ENCODE measurements around the gene FGF6. TPM values are rescaled to one million over a fixed set of nuclear protein-coding genes. Genes with fewer than 3 reads are reported as not detected.
A peak's percentile ranks its signal among the peaks of the same experiment; 100 is the strongest.

Gene FGF6
- total and polyA plus RNA-seq, 2 of the 13 experiments (the other 11 are each of a cell fraction or from before 2014, with no cell fraction given): not detected

GRCh38 chr12:4435537-4435936 lies 10.1 kb downstream of the FGF6 start:
- no peak overlapping the region for H3K4me3 ChIP-seq (replicated peaks in 1 of 3; ENCODE audit: insufficient read depth in 1 of 3, low read depth in 2 of 3, low read length in 3 of 3)
- FAIRE-seq (no peak), ATAC-seq (no peak), DNase-seq (ENCODE audit: low spot score) (no peak)
- ChIA-PET POLR2A (no interaction called here), CTCF (ENCODE audit: low intra/inter-chr PET ratio, low total read pairs) (no interaction called here)
- WGBS (ENCODE audit: low lambda C conversion rate): 46% methylated on average over 6 of the region's 6 CpGs
- no peaks in the 10 kb centered on the region for H3K79me2 ChIP-seq (ENCODE audit: insufficient read depth, low read length)
- no peaks in the 10 kb centered on the region for H4K20me1 ChIP-seq (ENCODE audit: insufficient read depth, low read length)
- no peak overlapping the region for H3K27ac ChIP-seq (ENCODE audit: extremely low read length, insufficient read depth, low read length)
- no peaks in the 10 kb centered on the region for H3K4me1 ChIP-seq (ENCODE audit: insufficient read depth, low read length)
- H3K4me2 ChIP-seq (ENCODE audit: low read depth, low read length): no peak overlapping the region
- BruUV-seq (replicated peaks): no TSS peak
- no peak overlapping the region for H3K9ac ChIP-seq (ENCODE audit: insufficient read depth, low read depth, low read length)
- no peak overlapping the region for H2AFZ ChIP-seq (ENCODE audit: low read length)
- intact Hi-C loops (cut with micrococcal nuclease; ENCODE audit: unreplicated experiment) (no loop called here), in situ Hi-C loops (cut with HindIII; ENCODE audit: extremely low pct_ligation_motif_present, low pct_unique_long_range_greater_than_20kb) (no loop called here)
- H3K27me3 ChIP-seq (ENCODE audit: control insufficient read depth in 1 of 2, insufficient read depth in 2 of 2, low read length in 2 of 2): peaks cover 4 to 43% of the 10 kb centered on the region in 2 experiments; a peak in 4 of 5 replicates
- H3K36me3 ChIP-seq (replicated peaks in 1 of 2; ENCODE audit: control insufficient read depth in 1 of 2, insufficient read depth in 2 of 2, low read length in 2 of 2): no peaks in the 10 kb centered on the region
- TF ChIP-seq GABPA (IDR thresholded peaks at IDR 0.05; ENCODE audit: low read depth, low read length): peak; percentile 46
- TF ChIP-seq GABPA (CRISPR knock-in tag; IDR thresholded peaks at IDR 0.05; ENCODE audit: low read depth): peak; percentile 75
- TF ChIP-seq FOXA3 (CRISPR knock-in tag; IDR thresholded peaks at IDR 0.05): no peak
- TF ChIP-seq GABPB1 (CRISPR knock-in tag; IDR thresholded peaks at IDR 0.05): peak; percentile 47; the same call in 1 of the 2 replicates
- no peaks in the 10 kb centered on the region for H3K9me3 ChIP-seq (ENCODE audit: low read length)

GRCh38 chr12:4434706-4435425 lies 10.7 kb downstream of the FGF6 start:
- Histone ChIP-seq H3K27me3 (ENCODE audit: control insufficient read depth in 1 of 2, insufficient read depth in 2 of 2, low read length in 2 of 2) (peaks cover 2 to 43% of the 10 kb centered on the region in 2 experiments; a peak in 4 of 5 replicates), H3K9me3 (ENCODE audit: low read length) (no peaks in the 10 kb centered on the region), H4K20me1 (ENCODE audit: insufficient read depth, low read length) (no peaks in the 10 kb centered on the region), H3K4me1 (ENCODE audit: insufficient read depth, low read length) (no peaks in the 10 kb centered on the region), H3K4me3 (replicated peaks in 1 of 3; ENCODE audit: insufficient read depth in 1 of 3, low read depth in 2 of 3, low read length in 3 of 3) (no peak overlapping the region), H3K27ac (ENCODE audit: extremely low read length, insufficient read depth, low read length) (no peak overlapping the region), H3K4me2 (ENCODE audit: low read depth, low read length) (no peak overlapping the region), H3K36me3 (replicated peaks in 1 of 2; ENCODE audit: control insufficient read depth in 1 of 2, insufficient read depth in 2 of 2, low read length in 2 of 2) (no peaks in the 10 kb centered on the region), H3K9ac (ENCODE audit: insufficient read depth, low read depth, low read length) (no peak overlapping the region), H3K79me2 (ENCODE audit: insufficient read depth, low read length) (no peaks in the 10 kb centered on the region), H2AFZ (ENCODE audit: low read length) (no peak overlapping the region)
- in situ Hi-C loops (cut with HindIII; ENCODE audit: extremely low pct_ligation_motif_present, low pct_unique_long_range_greater_than_20kb) (no loop called here), intact Hi-C loops (cut with micrococcal nuclease; ENCODE audit: unreplicated experiment) (no loop called here)
- no peak for FAIRE-seq
- 28% methylated on average over 8 of the region's 8 CpGs for WGBS (ENCODE audit: low lambda C conversion rate)
- ChIA-PET CTCF (ENCODE audit: low intra/inter-chr PET ratio, low total read pairs) (no interaction called here), POLR2A (no interaction called here)
- ATAC-seq: no peak
- BruUV-seq (replicated peaks): no TSS peak
- DNase-seq (ENCODE audit: low spot score): no peak
- TF ChIP-seq ZSCAN31 (CRISPR knock-in tag; IDR thresholded peaks at IDR 0.05; ENCODE audit: low read depth): no peak
- TF ChIP-seq ZNF589 (CRISPR knock-in tag; conservative IDR thresholded peaks at IDR 0.05): no peak
- no peak for TF ChIP-seq AGO2 (optimal IDR thresholded peaks at IDR 0.05; ENCODE audit: low read depth, low read length)
- TF ChIP-seq ZFP1 (CRISPR knock-in tag; IDR thresholded peaks at IDR 0.05): no peak
- TF ChIP-seq CHCHD3 (CRISPR knock-in tag; IDR thresholded peaks at IDR 0.05): no peak
- no peak for TF ChIP-seq ZNF10 (CRISPR knock-in tag; IDR thresholded peaks at IDR 0.05; ENCODE audit: borderline replicate concordance, low read depth)
- TF ChIP-seq ZNF746 (CRISPR knock-in tag; IDR thresholded peaks at IDR 0.05): no peak
- no peak for TF ChIP-seq RFX3 (CRISPR knock-in tag; IDR thresholded peaks at IDR 0.05)
- TF ChIP-seq ZIK1 (CRISPR knock-in tag; IDR thresholded peaks at IDR 0.05; ENCODE audit: borderline replicate concordance, low read depth): no peak
- TF ChIP-seq ZNF644 (CRISPR knock-in tag; IDR thresholded peaks at IDR 0.05; ENCODE audit: low read depth): no peak
- no peak for TF ChIP-seq ZNF354B (CRISPR knock-in tag; IDR thresholded peaks at IDR 0.05)
- TF ChIP-seq MBNL3 (CRISPR knock-in tag; conservative IDR thresholded peaks at IDR 0.05): no peak
- TF ChIP-seq FOXC1 (CRISPR knock-in tag; IDR thresholded peaks at IDR 0.05; ENCODE audit: borderline replicate concordance): no peak
